Erythroblast (primary cell): ENCODE results near the gene TENM4.

Source experiments
- GATA1 ChIP-seq: IDR thresholded peaks from 2 replicates; pipeline ENCODE4 v1.6.1; 2011; ENCODE audit warnings: low read depth, mild to moderate bottlenecking, control low read depth, low read length, moderate library complexity
- POLR2A ChIP-seq: IDR thresholded peaks from 2 replicates; pipeline ENCODE4 v1.6.1; 2011; ENCODE audit warnings: mild to moderate bottlenecking, low read length

DNA sequence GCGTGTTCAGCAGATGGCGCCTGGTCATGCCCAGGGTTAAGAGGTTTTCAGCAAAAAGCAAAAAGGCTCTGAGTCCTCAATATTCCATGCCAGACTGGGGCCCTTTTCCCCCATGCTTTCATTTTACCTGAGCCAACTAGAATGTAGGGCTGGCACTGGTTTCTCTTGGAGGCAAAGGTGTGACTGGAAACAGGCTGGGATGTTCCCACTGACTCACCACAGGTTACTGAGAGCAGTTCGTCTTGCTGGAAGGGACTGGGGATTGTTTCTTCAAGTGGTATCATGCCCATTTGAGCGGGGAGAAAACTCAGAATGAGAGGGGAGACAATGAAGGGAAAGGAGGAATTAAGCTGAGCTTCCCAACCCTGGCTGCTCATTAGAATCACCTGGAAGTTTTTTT, 243.9 kb downstream of the TENM4 start:
- no peak for TF ChIP-seq POLR2A
- no peak for TF ChIP-seq GATA1
